B cell (primary cell): ENCODE data around the gene RSL1D1. TPM values are rescaled to one million over a fixed set of nuclear protein-coding genes. Genes with fewer than 3 reads are reported as not detected.

Experiments
- ATAC-seq: fragments of 200-7000 bp; cut with Tn5 transposase; one replicate; pipeline ENCODE4 v1.10.0; 2021; ENCODE audit warnings: low read depth, mild to moderate bottlenecking, moderate number of reproducible peaks, moderate library complexity
- CTCF ChIA-PET: fragments of 350-600 bp; sonication (Branson Sonifier 250); formaldehyde crosslinking; loops from one replicate; lab custom pipeline; 2021; ENCODE audit warnings: antibody characterized with exemption, inconsistent platforms; lab: Charles Lee
- POLR2A ChIA-PET: fragments of 350-600 bp; sonication (Branson Sonifier 250); formaldehyde crosslinking; loops from one replicate; lab custom pipeline; 2021; ENCODE audit warnings: antibody characterized with exemption; lab: Charles Lee
- DNase-seq: peaks from one replicate; pipeline ENCODE4 v3.0.0; 2013
- H2AFZ ChIP-seq: 2 replicates; pipeline ENCODE4 v1.6.1; 2012; ENCODE audit warnings: mild to moderate bottlenecking, low read depth, low read length; ENCODE audit not compliant: insufficient read depth, poor library complexity, severe bottlenecking
- H3K27ac ChIP-seq, 2 donors: 1 replicate in 1 of 2; 2 replicates in 1 of 2; pipeline ENCODE4 v1.5.1; 2012 to 2013; ENCODE audit warnings: low read length in 2 of 2, mild to moderate bottlenecking in 2 of 2, moderate library complexity in 1 of 2
- H3K27me3 ChIP-seq, 4 experiments: fragments of 200-600 bp in 1 of 4; sonication (generic) in 1 of 4; replicated peaks in 1 of 4; 1 replicate in 2 of 4; 2 replicates in 2 of 4; pipeline versions ENCODE4 v1.6.1 to v1.7.0; 2013 to 2016; ENCODE audit warnings: low read length in 3 of 4, mild to moderate bottlenecking in 2 of 4, mixed read lengths in 1 of 4, moderate library complexity in 1 of 4; ENCODE audit not compliant: insufficient read depth in 4 of 4, control insufficient read depth in 3 of 4; ENCODE audit errors: control extremely low read depth in 1 of 4
- H3K36me3 ChIP-seq, 2 experiments: replicated peaks in 1 of 2; 1 replicate in 1 of 2; 2 replicates in 1 of 2; pipeline versions ENCODE4 v1.6.1 to v1.7.1; 2013; ENCODE audit warnings: low read length in 1 of 2; ENCODE audit not compliant: insufficient read depth in 2 of 2, control insufficient read depth in 1 of 2; ENCODE audit errors: control extremely low read depth in 1 of 2, extremely low read depth in 1 of 2
- H3K4me1 ChIP-seq, 2 donors: fragments of 200-600 bp in 1 of 2; sonication (generic) in 1 of 2; 1 replicate in 1 of 2; 2 replicates in 1 of 2; pipeline versions ENCODE4 v1.5.1 to v1.6.1; 2013 to 2017; ENCODE audit warnings: low read length in 2 of 2; ENCODE audit not compliant: control insufficient read depth in 2 of 2, insufficient read depth in 2 of 2
- H3K4me2 ChIP-seq: replicated peaks from 2 replicates; pipeline ENCODE3; 2012; ENCODE audit warnings: mild to moderate bottlenecking, low read depth, low read length; ENCODE audit not compliant: poor library complexity, severe bottlenecking
- H3K4me3 ChIP-seq, 5 experiments: fragments of 200-600 bp in 1 of 5; sonication (generic) in 1 of 5; 1 replicate in 3 of 5; 2 replicates in 2 of 5; pipeline versions ENCODE4 v1.5.1 to v1.7.0; 2011 to 2016; ENCODE audit warnings: low read length in 4 of 5, mild to moderate bottlenecking in 4 of 5, low read depth in 2 of 5, control low read depth in 1 of 5, moderate library complexity in 1 of 5; ENCODE audit not compliant: insufficient read depth in 1 of 5; ENCODE audit errors: control extremely low read depth in 1 of 5, extremely low read depth in 1 of 5
- H3K79me2 ChIP-seq: fragments of 200-600 bp; sonication (generic); one replicate; pipeline ENCODE4 v1.6.0; 2016; ENCODE audit warnings: low read length; ENCODE audit not compliant: control insufficient read depth, insufficient read depth
- H3K9ac ChIP-seq: fragments of 200-600 bp; sonication (generic); 2 replicates; pipeline ENCODE4 v1.6.1; 2017; ENCODE audit warnings: mild to moderate bottlenecking, low read length, moderate library complexity
- H3K9me3 ChIP-seq, 3 donors: one replicate each; pipeline versions ENCODE4 v1.6.1 to v1.7.1; 2013; ENCODE audit warnings: low read length in 2 of 3; ENCODE audit not compliant: control insufficient read depth in 2 of 3, insufficient read depth in 1 of 3; ENCODE audit errors: control extremely low read depth in 1 of 3
- H4K20me1 ChIP-seq: 2 replicates; pipeline ENCODE4 v1.6.0; 2012; ENCODE audit warnings: mild to moderate bottlenecking, low read length; ENCODE audit not compliant: insufficient read depth, control insufficient read depth, poor library complexity, severe bottlenecking
- H3K27ac Mint-ChIP-seq: one replicate; pipeline ENCODE4 v1.8.0; 2021; ENCODE audit warnings: mixed read lengths
- H3K27me3 Mint-ChIP-seq: one replicate; pipeline ENCODE4 v1.8.0; 2021; ENCODE audit warnings: mixed read lengths
- H3K4me1 Mint-ChIP-seq: one replicate; pipeline ENCODE4 v1.8.0; 2021; ENCODE audit warnings: mixed read lengths
- H3K4me3 Mint-ChIP-seq: one replicate; pipeline ENCODE4 v1.8.0; 2021; ENCODE audit warnings: mixed read lengths
- H3K9me3 Mint-ChIP-seq: one replicate; pipeline ENCODE4 v1.8.0; 2022; ENCODE audit warnings: mixed read lengths; ENCODE audit not compliant: insufficient read depth
- CTCF ChIP-seq: fragments of 200-600 bp; IDR thresholded peaks from one replicate; pipeline ENCODE4 v1.8.0; 2022; ENCODE audit warnings: antibody characterized with exemption, mild to moderate bottlenecking
- EZH2 ChIP-seq: IDR thresholded peaks from 2 replicates; pipeline ENCODE4 v1.6.1; 2012; ENCODE audit warnings: borderline replicate concordance, low read depth, mild to moderate bottlenecking, moderate library complexity, low read length; ENCODE audit not compliant: insufficient read depth, poor library complexity, severe bottlenecking
- WGBS: methylation state at CpG from one replicate; pipeline ENCODE4 v1.1.5; 2013; ENCODE audit warnings: missing lambda C conversion rate; ENCODE audit not compliant: insufficient coverage; 5-methylcytosine and 5-hydroxymethylcytosine counted together
- intact Hi-C: fragments of 100-400 bp; cut with micrococcal nuclease; formaldehyde crosslinking; loops from one replicate; pipeline ENCODE4 v1.10.0; 2022
- polyA plus RNA-seq: library from polyadenylated mRNA; depleted of rRNA; stranded (reverse); fragments of >200 nt; gene quantifications from 2 replicates; pipeline ENCODE4 v1.2.3, GENCODE V29; 2012
- total RNA-seq, 2 donors: library from RNA; stranded (reverse); fragments of 120-200 nt in 1 of 2; gene quantifications; 1 replicate in 1 of 2; 2 replicates in 1 of 2; pipeline versions ENCODE4 v1.2.3 to v1.2.4, GENCODE V29; 2013 to 2022

Gene RSL1D1
- total and polyA plus RNA-seq, 2 donors (not counting 1 experiment from before 2014, with no cell fraction given) = 21.1 to 167 TPM

GRCh38 chr16:11835309-11835708 is 16.0 kb downstream of the RSL1D1 start:
- 100% methylated on average over 2 of the region's 4 CpGs for WGBS
- Histone ChIP-seq H3K36me3 (peaks cover 8 to 40% of the 10 kb centered on the region in 2 experiments), H3K27me3 (no peaks in the 10 kb centered on the region), H3K4me1 (no peaks in the 10 kb centered on the region), H3K4me2 (no peak overlapping the region), H4K20me1 (no peaks in the 10 kb centered on the region), H3K9me3 (no peaks in the 10 kb centered on the region), H3K79me2 (no peaks in the 10 kb centered on the region), H3K9ac (no peak overlapping the region), H3K4me3 (no peak overlapping the region), H3K27ac (no peak overlapping the region), H2AFZ (no peak overlapping the region)
- ChIA-PET POLR2A (no interaction called here), CTCF (interaction anchor here (0.9 kb wide), 1 partner anchor 12 kb away, joined by 3 read pairs; no protein-coding TSS in a partner anchor)
- Mint-ChIP-seq H3K27me3 (no peaks in the 10 kb centered on the region), H3K4me3 (no peak overlapping the region), H3K27ac (no peak overlapping the region), H3K4me1 (no peaks in the 10 kb centered on the region), H3K9me3 (no peaks in the 10 kb centered on the region)
- TF ChIP-seq CTCF (no peak), EZH2 (no peak)
- DNase-seq (no peak), ATAC-seq (no peak)
- intact Hi-C loops = no loop called here

GRCh38 chr16:11833951-11834695 is 17.2 kb downstream of the RSL1D1 start:
- DNase-seq (no peak), ATAC-seq (no peak)
- no peak overlapping the region for H3K9ac ChIP-seq
- no peaks in the 10 kb centered on the region for H3K27me3 Mint-ChIP-seq
- H3K9me3 Mint-ChIP-seq = no peaks in the 10 kb centered on the region
- no peaks in the 10 kb centered on the region for H3K4me1 ChIP-seq
- no peak overlapping the region for H3K4me3 ChIP-seq
- no peaks in the 10 kb centered on the region for H4K20me1 ChIP-seq
- intact Hi-C loops = no loop called here
- ChIA-PET POLR2A (interaction anchor here (0.6 kb wide), 1 partner anchor 10 kb away, joined by 3 read pairs; no protein-coding TSS in a partner anchor), CTCF (interaction anchor here (0.6 to 1.2 kb wide), 2 partner anchors 198 to 207 kb away, joined by 4 read pairs; no protein-coding TSS in a partner anchor)
- TF ChIP-seq CTCF = no peak
- no peak for TF ChIP-seq EZH2
- no peaks in the 10 kb centered on the region for H3K4me1 Mint-ChIP-seq
- H2AFZ ChIP-seq = no peak overlapping the region
- no peak overlapping the region for H3K27ac ChIP-seq
- H3K9me3 ChIP-seq = no peaks in the 10 kb centered on the region
- no peak overlapping the region for H3K27ac Mint-ChIP-seq
- no peaks in the 10 kb centered on the region for H3K27me3 ChIP-seq
- H3K36me3 ChIP-seq = peaks cover 8 to 28% of the 10 kb centered on the region in 2 experiments
- no peak overlapping the region for H3K4me3 Mint-ChIP-seq
- no peak overlapping the region for H3K4me2 ChIP-seq
- WGBS = 80% methylated on average over 2 of the region's 6 CpGs
- no peaks in the 10 kb centered on the region for H3K79me2 ChIP-seq
